ENCODE data around the gene ARMH3. TPM values are rescaled to one million over a fixed set of nuclear protein-coding genes. Genes with fewer than 3 reads are reported as not detected.

The ARMH3 gene
- total RNA-seq, 4 donors from 2014 or later, result 11.5 to 29.7 (median 19.5) TPM

- DNase-seq, result peak; percentile 18
- 72% methylated on average over 15 of the region's 16 CpGs; no CpG with 5 or more reads in 1 of the 2 donors for WGBS, 2 donors (ENCODE audit: low coverage in 1 of 2)
- no peaks in the 10 kb centered on the region for H3K36me3 ChIP-seq
- peak overlapping the region; percentile 86 to 99 (median 90) for H3K4me3 ChIP-seq
- intact Hi-C loops (cut with DNase I; ENCODE audit: low total_unique reads), result no loop called here
- in situ Hi-C loops (cut with MboI; ENCODE audit: low pct_ligation_motif_present in 1 of 4, low pct_unique_long_range_greater_than_20kb in 1 of 4, low sequenced_read_pairs in 3 of 4), result no loop called here
- TF ChIP-seq CTCF (IDR thresholded peaks at IDR 0.05) (no peak), POLR2A (IDR thresholded peaks at IDR 0.05) (no peak)
- H3K27me3 ChIP-seq, result no peaks in the 10 kb centered on the region
- no peaks in the 10 kb centered on the region for H3K9me3 ChIP-seq
- H3K27ac ChIP-seq, result peak overlapping the region; percentile 96 to 98 (median 96)
- H3K4me1 ChIP-seq, result peaks cover 15 to 35% (median 19%) of the 10 kb centered on the region in 4 donors
These were observed 10.6 kb upstream of the ARMH3 start for GRCh38 chr10:102066399-102067088.

- peak overlapping the region; percentile 96 to 98 (median 96) for H3K27ac ChIP-seq
- intact Hi-C loops (cut with DNase I; ENCODE audit: low total_unique reads) (no loop called here), in situ Hi-C loops (cut with MboI; ENCODE audit: low pct_ligation_motif_present in 1 of 4, low pct_unique_long_range_greater_than_20kb in 1 of 4, low sequenced_read_pairs in 3 of 4) (no loop called here)
These were observed 9.8 kb upstream of the ARMH3 start for GRCh38 chr10:102065561-102066398.

GRCh38 chr10:102064868-102065560 lies 9.0 kb upstream of the ARMH3 start, which contains the start of gene HPS6:
Gene HPS6 (plus strand): TSS chr10:102065349. CDS start chr10:102065475, 126 bp downstream.
- Histone ChIP-seq H3K4me3 (peak within 1 kb of the TSS; percentile 86 to 99 (median 90)), H3K27ac (peak within 1 kb of the TSS; percentile 96 to 98 (median 96)), H3K9me3 (no peaks in the 10 kb centered on the region), H3K36me3 (no peaks in the 10 kb centered on the region), H3K27me3 (no peaks in the 10 kb centered on the region), H3K4me1 (peaks cover 15 to 35% (median 19%) of the 10 kb centered on the region in 4 donors)
- in situ Hi-C loops (cut with MboI; ENCODE audit: low pct_ligation_motif_present in 1 of 4, low pct_unique_long_range_greater_than_20kb in 1 of 4, low sequenced_read_pairs in 3 of 4) (no loop called here), intact Hi-C loops (cut with DNase I; ENCODE audit: low total_unique reads) (no loop called here)
- peak; percentile 95 for DNase-seq
- 0 to 1% methylated on average over 2 to 44 of the region's 61 CpGs for WGBS, 2 donors (ENCODE audit: low coverage in 1 of 2)
- TF ChIP-seq POLR2A (IDR thresholded peaks at IDR 0.05), result peak; percentile 93
- TF ChIP-seq EP300 (IDR thresholded peaks at IDR 0.05; ENCODE audit: low read depth), result no peak
- peak; percentile 76 to 95 (median 92) for TF ChIP-seq POLR2AphosphoS5 (IDR thresholded peaks at IDR 0.05)
- peak in 2 of 5 experiments; percentile 20 to 24 for TF ChIP-seq CTCF (IDR thresholded peaks at IDR 0.05)

More at GRCh38 chr10:102065561-102066398, 9.8 kb upstream of the ARMH3 start:
- no peaks in the 10 kb centered on the region for H3K36me3 ChIP-seq
- peak; percentile 7 for TF ChIP-seq POLR2A (IDR thresholded peaks at IDR 0.05)
- TF ChIP-seq POLR2AphosphoS5 (IDR thresholded peaks at IDR 0.05), result no peak
- no peak for TF ChIP-seq EP300 (IDR thresholded peaks at IDR 0.05; ENCODE audit: low read depth)
- peak in 1 of 5 experiments; percentile 2 for TF ChIP-seq CTCF (IDR thresholded peaks at IDR 0.05)
- H3K9me3 ChIP-seq, result no peaks in the 10 kb centered on the region
- no peaks in the 10 kb centered on the region for H3K27me3 ChIP-seq
- peaks cover 15 to 35% (median 19%) of the 10 kb centered on the region in 4 donors for H3K4me1 ChIP-seq
- WGBS, 2 donors (ENCODE audit: low coverage in 1 of 2), result 6% methylated on average over 43 of the region's 63 CpGs; no CpG with 5 or more reads in 1 of the 2 donors
- peak overlapping the region; percentile 86 to 99 (median 90) for H3K4me3 ChIP-seq
- peak; percentile 35 for DNase-seq
